Right ventricle myocardium inferior (tissue), 1 donor: ENCODE measurements around the gene TOM1L2. TPM values are rescaled to one million over a fixed set of nuclear protein-coding genes. Genes with fewer than 3 reads are reported as not detected.
"Not testable (repeated sequence)": the region's sequence is repeated elsewhere in the genome, so short reads cannot be mapped to it uniquely, and the experiment has no call there.

ENCODE experiments used
- ATAC-seq: fragments of 200-7000 bp; cut with Tn5 transposase; one replicate; pipeline ENCODE4 v1.9.1; 2020; ENCODE audit warnings: mild to moderate bottlenecking, moderate library complexity
- DNase-seq: peaks from one replicate; pipeline ENCODE4 v3.0.0; 2021; ENCODE audit errors: missing footprints
- intact Hi-C: fragments of 100-400 bp; cut with DNase I; formaldehyde crosslinking; loops from one replicate; pipeline ENCODE4 v1.11.0; 2022
- total RNA-seq: library from RNA; stranded (reverse); fragmentation: NEBNext Ultra II Directional; extraction: Animal tissue kit (Norgen Biotek cat#: 25700); gene quantifications from one replicate; pipeline ENCODE4 v1.2.1, GENCODE V29; 2021
- donor health status: DM: no; HTN: yes; CAD: no; lungs with severe emphysema.

TOM1L2 gene
- total RNA-seq, 1 donor from 2014 or later = 246 TPM

GRCh38 chr17:17912336-17912735, 59.9 kb downstream of the TOM1L2 start:
- intact Hi-C loops, ATAC-seq, DNase-seq: not testable (repeated sequence)

DNA sequence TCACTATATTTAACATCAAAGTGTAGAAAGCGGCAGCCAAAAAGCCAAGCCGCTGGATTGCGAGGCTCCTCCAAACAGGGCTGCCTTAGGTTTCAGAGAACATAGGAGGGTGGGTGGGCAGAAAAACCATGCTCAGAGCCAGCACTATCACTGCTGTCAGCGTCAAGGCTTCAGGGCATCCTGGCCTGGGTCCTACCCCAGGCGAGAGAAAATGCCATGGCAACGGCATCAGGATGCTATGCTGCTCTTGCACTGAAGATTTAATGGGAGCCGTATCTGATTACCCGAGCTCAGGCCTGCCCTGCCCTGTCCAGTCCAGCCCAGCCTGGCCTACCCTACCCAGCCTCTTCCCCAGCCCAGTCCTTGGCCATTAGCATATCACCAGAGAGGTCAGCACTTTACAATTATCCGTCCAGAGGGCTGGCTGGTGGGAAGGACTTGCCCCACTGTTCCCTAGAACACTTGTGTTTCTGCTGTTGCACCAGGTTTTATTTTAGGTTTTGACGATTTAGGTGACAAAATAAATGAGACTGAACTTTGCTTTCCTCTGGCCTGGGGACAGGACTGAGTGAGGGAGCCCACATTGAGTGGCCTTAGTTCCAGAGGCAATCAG, 61.1 kb downstream of the TOM1L2 start:
- peak; percentile 74 for ATAC-seq
- intact Hi-C loops = no loop called here
- DNase-seq = no peak

DNA sequence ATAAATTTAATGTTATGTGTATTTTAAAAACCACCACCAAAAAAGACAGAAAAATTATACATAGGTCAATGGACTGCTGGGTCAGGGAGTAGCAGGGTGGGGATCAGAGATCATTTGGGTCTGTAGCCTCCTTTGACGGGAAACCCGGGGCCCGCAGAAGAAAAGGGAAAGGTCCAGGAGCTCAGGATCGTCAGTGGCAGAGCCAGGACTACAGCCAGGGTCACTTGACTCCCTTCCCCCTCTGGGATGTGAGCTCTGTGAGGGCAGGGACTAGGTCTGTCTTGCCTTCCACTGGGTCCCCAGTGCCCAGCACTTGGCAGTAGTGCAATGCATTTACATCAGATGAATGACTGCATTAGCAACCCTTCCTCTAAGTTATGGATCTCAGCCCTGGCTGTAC, 62.1 kb downstream of the TOM1L2 start:
- ATAC-seq (no peak), DNase-seq (no peak)
- intact Hi-C loops = no loop called here

- intact Hi-C loops = no loop called here
- ATAC-seq (no peak), DNase-seq (no peak)
These were observed 63.1 kb downstream of the TOM1L2 start for GRCh38 chr17:17909078-17909477.

GRCh38 chr17:17907469-17907868, 64.7 kb downstream of the TOM1L2 start:
- intact Hi-C loops = no loop called here
- ATAC-seq (no peak), DNase-seq (no peak)

GRCh38 chr17:17906418-17907215, 65.6 kb downstream of the TOM1L2 start:
- DNase-seq (no peak), ATAC-seq (no peak)
- intact Hi-C loops = no loop called here

DNA sequence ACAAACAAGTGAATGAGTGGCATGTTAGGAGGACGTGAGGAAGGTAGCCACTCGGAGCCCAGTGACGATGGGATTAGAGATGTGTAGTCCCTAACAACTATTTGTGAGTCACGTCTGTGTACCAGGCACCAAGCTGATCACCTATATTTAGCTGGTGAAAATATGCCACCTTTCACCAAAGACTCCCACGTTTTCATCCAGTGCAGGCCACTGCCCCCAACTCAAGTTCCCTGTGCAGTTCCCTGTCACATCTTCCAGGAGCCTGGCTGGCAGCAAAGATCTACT, 67.2 kb downstream of the TOM1L2 start:
- intact Hi-C loops = no loop called here
- no peak for DNase-seq
- no peak for ATAC-seq

- ATAC-seq (no peak), DNase-seq (no peak)
- intact Hi-C loops = no loop called here
These were observed 67.8 kb downstream of the TOM1L2 start for GRCh38 chr17:17904166-17905035.

GRCh38 chr17:17902877-17903276, 69.3 kb downstream of the TOM1L2 start:
- ATAC-seq = no peak
- intact Hi-C loops = no loop called here
- DNase-seq = no peak

DNA sequence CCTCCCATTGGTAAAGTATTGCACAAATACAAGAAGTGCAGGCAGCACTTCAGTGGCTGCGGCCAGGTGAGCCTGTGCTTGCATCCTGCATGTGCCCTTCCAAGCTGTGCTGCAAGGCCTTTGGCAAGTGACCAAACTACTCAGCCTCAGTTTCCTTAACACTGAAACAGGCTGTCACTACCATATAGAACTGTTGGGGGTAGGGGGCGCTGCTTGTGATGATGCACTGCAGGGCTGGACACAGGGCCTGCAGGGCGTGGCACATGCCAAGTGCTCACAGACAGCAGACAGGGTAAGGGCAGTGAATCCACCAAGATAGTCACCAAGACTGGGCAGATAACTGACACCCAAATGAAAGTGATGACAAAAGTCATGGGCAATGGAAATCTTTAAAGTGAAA, 69.8 kb downstream of the TOM1L2 start:
- intact Hi-C loops = no loop called here
- DNase-seq (no peak), ATAC-seq (no peak)

GRCh38 chr17:17900615-17901520, 71.3 kb downstream of the TOM1L2 start:
- ATAC-seq = peak; percentile 93
- intact Hi-C loops = no loop called here
- DNase-seq = peak; percentile 86

DNA sequence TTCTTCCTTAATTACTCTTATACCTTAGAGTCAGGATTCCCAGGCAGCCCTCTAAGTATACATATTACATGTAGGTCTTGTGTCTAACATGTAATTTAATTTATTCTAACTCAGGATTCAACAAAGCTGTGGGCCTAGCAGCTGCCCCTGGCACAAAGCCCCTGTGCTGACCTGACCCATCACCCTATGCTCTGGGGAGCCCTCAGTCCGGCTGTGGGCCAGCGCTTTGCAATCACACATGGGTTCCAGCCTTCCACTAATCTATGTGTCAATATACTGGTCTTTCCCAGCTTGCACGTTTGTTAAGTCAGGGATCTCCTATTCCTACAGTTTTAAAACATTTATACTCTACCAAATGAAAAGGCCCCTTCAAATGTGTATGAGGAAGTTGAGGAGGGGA, 72.7 kb downstream of the TOM1L2 start:
- DNase-seq (no peak), ATAC-seq (no peak)
- intact Hi-C loops = no loop called here

- intact Hi-C loops = no loop called here
- ATAC-seq (no peak), DNase-seq (no peak)
These were observed 73.5 kb downstream of the TOM1L2 start for GRCh38 chr17:17898673-17899072.

GRCh38 chr17:17897442-17897841, 74.8 kb downstream of the TOM1L2 start:
- ATAC-seq (no peak), DNase-seq (no peak)
- intact Hi-C loops = no loop called here

DNA sequence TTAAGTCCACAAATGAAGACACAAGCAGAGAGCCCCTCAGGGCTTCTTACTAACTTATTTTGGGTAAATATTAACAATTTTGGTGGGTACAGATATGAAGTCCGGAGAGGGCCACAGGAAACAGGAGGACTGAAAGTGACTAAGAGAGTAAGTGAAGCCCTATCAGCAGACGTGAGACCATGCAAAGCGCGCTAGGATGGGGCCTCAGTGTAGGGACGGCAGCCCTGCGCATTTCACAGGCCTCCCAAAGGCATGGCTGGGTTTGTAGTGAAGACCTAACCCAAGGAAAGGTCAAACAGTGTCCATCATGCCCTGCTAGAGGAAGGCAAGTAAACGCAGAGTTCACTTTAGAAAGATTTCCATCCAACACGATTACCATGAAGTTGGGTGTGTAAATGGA, 75.5 kb downstream of the TOM1L2 start:
- ATAC-seq (no peak), DNase-seq (no peak)
- intact Hi-C loops = no loop called here

DNA sequence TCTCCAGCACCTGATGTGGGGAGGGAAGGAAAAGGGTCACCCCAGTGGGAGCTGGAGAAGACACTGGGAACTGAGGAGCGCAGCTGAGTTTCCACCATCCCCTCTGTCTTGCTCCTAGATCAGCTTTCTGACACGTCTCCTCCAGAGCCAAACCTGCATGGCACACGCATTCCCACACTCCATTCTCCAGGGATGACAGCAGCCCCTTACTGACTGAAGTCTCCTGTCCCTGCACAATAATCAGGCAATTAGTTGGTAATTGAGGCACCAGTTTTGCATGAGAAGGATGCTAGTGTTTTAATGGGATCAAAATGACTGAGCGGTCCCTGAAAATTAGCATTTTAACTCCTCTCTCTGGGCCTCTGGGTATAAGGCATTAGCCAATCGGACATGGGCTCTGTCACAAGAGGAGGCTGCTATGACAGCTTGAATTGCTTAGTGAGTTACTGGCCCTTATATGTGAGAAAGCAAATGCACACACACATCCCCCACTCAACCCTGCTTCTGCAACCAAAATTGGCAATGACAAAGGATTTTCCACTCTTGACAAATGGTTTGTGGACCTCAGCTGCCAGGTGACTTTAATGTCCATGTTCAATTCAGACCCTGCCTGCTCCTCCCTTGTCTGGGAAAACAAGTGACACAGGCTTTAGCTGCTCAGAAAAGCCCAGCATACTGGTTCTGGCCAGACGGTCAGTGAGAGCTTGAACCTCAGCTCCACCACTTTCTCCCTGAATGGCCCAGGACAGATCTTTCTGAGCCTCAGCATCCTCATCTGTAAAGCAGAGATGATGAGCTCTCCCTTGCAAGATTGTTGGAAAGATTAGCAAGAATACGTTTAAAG, 78.2 kb downstream of the TOM1L2 start:
- intact Hi-C loops = no loop called here
- DNase-seq = no peak
- no peak for ATAC-seq

DNA sequence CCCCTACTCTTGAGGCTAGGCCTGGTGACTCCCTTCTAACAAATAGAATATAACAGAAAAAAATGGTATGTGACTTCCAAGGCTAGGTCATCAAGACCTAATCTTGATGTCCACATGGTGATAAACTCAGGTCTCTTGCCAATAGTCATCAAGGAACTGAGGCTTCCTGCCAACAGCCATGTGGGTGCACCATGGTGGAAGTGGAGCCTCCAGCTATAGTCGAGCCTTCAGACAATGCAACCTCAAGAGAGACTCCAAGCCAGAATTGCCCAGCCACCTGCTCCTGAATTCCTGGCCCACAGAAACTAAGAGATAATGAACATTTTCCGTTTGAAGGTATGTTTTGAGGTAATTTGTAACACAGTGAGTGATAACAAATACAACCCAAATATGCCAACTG, 79.5 kb downstream of the TOM1L2 start:
- DNase-seq = no peak
- intact Hi-C loops = no loop called here
- no peak for ATAC-seq

GRCh38 chr17:17892009-17892408, 80.2 kb downstream of the TOM1L2 start:
- DNase-seq = no peak

More at GRCh38 chr17:17892009-17892408, 80.2 kb downstream of the TOM1L2 start:
- intact Hi-C loops = no loop called here
- ATAC-seq = no peak
